ENCODE results near the gene SLC35B2.
"Not testable (repeated sequence)": the region's sequence is repeated elsewhere in the genome, so short reads cannot be mapped to it uniquely, and the experiment has no call there.

The SLC35B2 gene

DNA sequence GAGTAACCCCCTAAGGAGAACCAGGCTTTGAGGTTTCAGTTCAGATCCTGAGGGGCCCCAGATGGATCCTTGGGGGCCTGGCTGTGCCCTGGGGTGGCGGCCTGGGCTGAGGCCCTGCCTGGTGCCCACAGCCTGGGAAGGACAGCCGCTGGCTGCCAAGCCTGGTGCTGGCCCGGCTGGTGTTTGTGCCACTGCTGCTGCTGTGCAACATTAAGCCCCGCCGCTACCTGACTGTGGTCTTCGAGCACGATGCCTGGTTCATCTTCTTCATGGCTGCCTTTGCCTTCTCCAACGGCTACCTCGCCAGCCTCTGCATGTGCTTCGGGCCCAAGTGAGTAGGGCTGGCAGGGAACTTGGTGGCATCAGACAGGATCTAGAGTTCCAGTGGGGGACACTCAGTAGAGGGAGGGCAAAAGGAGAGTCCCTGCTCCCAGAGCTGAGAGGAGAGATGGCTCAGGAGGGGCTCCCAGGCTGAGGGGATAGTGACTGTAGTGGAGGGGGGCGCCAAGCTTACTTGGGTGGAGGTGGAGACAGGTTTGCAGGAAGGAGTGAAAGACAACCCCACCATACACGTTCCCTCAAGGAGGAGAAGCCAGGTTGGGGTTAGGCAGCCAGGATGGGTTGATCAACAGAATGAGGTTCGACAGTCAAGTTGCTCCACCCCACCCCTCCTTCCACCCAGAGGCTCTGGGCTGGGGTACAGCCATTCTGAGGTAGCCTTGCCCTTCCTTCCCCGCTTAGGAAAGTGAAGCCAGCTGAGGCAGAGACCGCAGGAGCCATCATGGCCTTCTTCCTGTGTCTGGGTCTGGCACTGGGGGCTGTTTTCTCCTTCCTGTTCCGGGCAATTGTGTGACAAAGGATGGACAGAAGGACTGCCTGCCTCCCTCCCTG is 24.4 kb downstream of the SLC35B2 start:
- no peak for DNase-seq

DNA sequence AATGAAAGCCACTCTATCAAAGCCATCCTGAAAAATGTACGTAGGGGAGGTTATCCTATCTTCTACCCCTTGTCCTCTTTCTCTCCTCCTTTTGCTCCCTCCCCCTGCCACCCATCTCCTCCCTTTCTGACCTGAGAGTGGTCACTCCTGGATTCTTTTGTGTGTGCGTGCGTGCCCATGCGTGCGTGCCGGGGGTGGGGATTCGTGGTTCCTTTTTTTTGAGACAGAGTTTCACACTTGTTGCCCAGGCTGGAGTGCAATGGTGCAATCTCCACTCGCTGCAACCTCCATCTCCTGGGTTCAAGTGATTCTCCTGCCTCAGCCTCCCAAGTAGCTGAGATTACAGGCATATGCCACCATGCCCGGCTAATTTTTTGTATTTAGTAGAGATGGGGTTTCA is 25.9 kb downstream of the SLC35B2 start:
- not testable (repeated sequence) for DNase-seq

- DNase-seq = no peak
These were observed 27.2 kb downstream of the SLC35B2 start for GRCh38 chr6:44230034-44230675.

- DNase-seq = no peak
These were observed 27.8 kb downstream of the SLC35B2 start for GRCh38 chr6:44229376-44230033.

- DNase-seq = no peak
These were observed 28.5 kb downstream of the SLC35B2 start for GRCh38 chr6:44228836-44229235.

GRCh38 chr6:44228433-44228832 is 28.9 kb downstream of the SLC35B2 start:
- DNase-seq = no peak

- DNase-seq = no peak
These were observed 29.3 kb downstream of the SLC35B2 start for GRCh38 chr6:44228031-44228430.

DNA sequence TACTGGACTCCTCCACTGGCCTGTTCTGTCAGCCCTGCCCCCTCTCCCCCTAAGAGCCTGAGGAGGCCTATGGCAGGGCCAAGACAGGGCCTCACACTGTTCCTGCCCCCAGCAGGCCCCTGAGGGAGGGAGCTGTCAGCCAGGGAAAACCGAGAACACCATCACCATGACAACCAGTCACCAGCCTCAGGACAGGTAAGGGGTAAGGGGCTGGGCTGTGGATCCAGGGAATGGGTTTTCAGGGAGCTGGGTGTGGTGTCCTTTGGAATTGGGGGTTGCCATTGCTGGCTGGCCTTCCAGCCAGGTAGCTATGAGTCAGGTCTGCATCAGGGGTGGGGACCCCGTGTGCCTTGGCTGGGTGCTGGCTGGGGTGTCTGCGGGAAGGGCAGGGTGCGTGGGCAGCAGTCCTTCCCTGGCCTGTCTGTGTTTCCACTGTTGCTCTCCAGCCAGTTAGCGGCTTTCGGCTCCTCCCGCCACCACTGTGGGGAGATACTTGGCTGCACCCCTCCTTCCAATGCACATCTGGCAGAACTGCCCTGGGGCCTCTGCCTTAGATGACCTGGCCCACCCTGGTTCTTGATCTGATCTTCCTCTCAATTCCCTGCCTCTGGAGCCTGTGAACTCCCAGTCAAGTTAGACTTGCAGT is 30.1 kb downstream of the SLC35B2 start:
- no peak for DNase-seq

GRCh38 chr6:44226368-44227147 is 30.8 kb downstream of the SLC35B2 start:
- no peak for DNase-seq

GRCh38 chr6:44225579-44226325 is 31.6 kb downstream of the SLC35B2 start:
- DNase-seq = no peak

DNA sequence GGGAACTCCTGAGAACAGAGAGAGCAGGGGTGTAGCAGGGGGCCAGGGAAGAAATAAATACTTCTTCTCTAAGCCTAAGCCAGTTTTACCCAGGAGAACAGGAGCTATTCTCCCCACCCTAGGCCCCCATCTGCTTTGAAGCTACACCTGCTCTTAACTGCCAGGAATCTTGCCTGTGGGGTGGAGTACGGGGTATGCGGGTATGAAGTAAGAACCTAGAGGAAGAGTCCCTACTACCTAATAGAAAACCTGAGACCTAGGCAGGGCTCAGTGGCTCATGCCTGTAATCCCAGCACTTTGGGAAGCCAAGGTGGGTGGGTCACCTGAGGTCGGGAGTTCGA is 32.4 kb downstream of the SLC35B2 start:
- no peak for DNase-seq

DNA sequence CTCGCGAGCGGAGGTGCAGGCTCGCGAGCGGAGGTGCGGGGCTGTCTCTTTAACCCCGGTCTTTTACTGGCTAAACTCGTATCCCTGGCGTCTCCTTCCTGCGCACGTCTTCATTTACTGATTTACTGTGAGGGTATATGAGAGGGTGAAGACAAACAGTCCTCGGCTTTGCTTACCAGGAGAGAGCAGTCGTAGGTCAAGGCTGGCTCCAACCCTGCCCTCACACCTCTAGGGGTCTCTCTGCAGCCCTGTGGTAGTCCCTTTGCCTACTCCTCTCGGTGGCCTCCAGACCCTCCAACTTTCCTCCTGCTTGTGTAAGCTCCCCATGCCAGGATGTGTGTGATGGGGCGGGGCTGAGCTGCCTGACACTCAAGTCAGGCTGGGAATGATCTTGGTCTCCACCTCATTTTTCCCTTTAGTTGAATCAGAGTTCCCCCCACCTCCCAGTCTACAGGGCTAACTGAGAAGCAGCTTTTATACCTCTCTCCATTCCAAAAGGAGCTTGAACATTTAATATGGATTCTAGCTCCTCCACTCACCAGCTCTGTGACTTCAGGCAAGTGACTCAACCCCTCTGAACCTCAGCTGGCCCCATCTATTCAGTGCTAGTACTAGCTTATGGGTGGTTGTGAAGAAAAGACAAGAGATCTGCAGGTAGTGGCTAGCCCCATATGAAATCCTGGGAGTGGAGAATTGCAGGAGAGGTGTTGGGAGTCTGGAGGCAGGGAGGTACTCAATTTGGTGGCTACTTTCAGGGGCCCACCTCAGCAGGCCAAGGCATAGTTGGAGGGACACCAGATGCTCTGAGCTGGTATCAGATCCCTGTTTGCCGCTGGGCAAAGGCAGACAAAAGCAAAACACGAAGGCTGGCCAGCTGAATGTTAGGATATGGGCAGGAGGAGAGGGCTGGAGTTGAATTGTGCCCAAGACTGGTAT is 33.0 kb downstream of the SLC35B2 start:
- peak in 1 of 2 donors; percentile 37 for DNase-seq

DNA sequence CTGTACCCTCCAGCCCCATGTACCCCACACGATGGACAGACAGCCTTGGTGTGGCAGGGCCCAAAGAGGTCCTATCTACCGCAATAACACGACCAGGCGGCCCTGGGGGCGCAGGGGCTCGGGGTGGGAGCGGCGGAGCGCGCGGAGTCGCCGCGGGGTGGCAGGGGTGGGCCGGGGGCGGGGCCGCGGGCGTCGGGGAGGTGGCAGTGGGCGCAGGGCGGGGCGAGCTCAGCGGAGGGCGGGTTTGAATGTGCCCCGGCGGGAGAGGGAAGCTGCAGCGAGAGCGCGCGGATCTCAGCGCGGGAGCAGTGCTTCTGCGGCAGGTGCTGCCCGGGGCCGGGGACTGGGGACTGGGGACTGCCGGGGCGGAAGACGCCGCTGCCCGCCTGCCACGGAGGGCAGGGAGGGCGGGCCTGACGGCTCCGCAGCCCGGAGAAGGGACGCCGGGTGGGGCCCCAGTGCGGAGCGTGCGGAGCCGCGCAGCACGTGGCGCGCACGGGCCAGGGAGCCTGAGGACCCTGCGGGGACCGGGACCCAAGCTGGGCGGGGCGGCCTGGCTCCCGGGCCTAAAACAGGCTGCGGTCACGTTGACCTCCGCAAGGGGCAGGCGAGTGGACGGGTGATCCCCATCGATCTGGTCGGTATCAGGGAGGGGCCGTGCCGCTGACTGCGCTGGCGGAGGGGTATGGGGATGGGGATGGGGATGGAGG is 33.9 kb downstream of the SLC35B2 start, which contains the start of gene SLC29A1:
Gene SLC29A1 (plus strand): TSS at position 277 of the 710 bp plus-strand sequence. CDS start 3,719 bp downstream, outside the sequence.
- peak; percentile 86 to 90 for DNase-seq

- DNase-seq = peak; percentile 18 to 38
These were observed 34.6 kb downstream of the SLC35B2 start for GRCh38 chr6:44222486-44223318.

DNA sequence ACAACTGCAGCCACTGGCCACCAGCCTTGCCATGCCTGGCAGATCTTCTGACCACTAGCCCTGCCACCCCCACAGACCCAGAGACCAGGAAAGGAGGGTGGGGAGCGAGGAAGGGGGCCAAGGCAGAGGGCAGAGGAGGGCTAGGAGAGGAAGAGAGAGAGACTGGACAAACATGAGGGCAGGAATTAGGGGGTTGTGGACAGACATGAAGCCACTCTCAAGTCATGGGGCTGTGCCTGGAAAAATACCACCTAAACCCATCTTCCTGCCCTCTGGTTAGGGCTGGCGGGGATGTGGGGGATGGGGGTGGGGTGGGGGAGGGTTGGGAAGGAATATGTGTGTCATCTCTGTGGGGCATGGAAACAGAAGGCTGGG is 35.4 kb downstream of the SLC35B2 start:
- DNase-seq = no peak

GRCh38 chr6:44221291-44221960 is 35.9 kb downstream of the SLC35B2 start:
- peak; percentile 74 to 80 for DNase-seq

GRCh38 chr6:44220913-44221290 is 36.4 kb downstream of the SLC35B2 start:
- DNase-seq = no peak
